GM21381 (cell line): ENCODE results near the gene NCS1.
"Not testable (repeated sequence)": the region's sequence is repeated elsewhere in the genome, so short reads cannot be mapped to it uniquely, and the experiment has no call there.

Experiments used
- ATAC-seq: cut with Tn5 transposase; IDR thresholded peaks from one replicate; pipeline ENCODE4 v1.9.1; 2021; ENCODE audit warnings: mild to moderate bottlenecking, moderate library complexity; ENCODE audit not compliant: unreplicated experiment

NCS1 gene

GRCh38 chr9:130235558-130236435, 63.6 kb downstream of the NCS1 start:
- ATAC-seq: no peak

- no peak for ATAC-seq
Measured at GRCh38 chr9:130236436-130236985, 64.3 kb downstream of the NCS1 start.

GRCh38 chr9:130237076-130237475, 64.9 kb downstream of the NCS1 start:
- no peak for ATAC-seq

- ATAC-seq: no peak
Measured at GRCh38 chr9:130237763-130238524, 65.7 kb downstream of the NCS1 start.

- no peak for ATAC-seq
Measured at GRCh38 chr9:130239363-130239695, 67.1 kb downstream of the NCS1 start.

- no peak for ATAC-seq
Measured at GRCh38 chr9:130239741-130240241, 67.6 kb downstream of the NCS1 start.

GRCh38 chr9:130240410-130241197, 68.4 kb downstream of the NCS1 start:
- ATAC-seq: no peak

GRCh38 chr9:130241198-130241535, 69.0 kb downstream of the NCS1 start:
- no peak for ATAC-seq

- no peak for ATAC-seq
Measured at GRCh38 chr9:130242270-130243014, 70.2 kb downstream of the NCS1 start.

- no peak for ATAC-seq
Measured at GRCh38 chr9:130243015-130243881, 71.0 kb downstream of the NCS1 start.

GRCh38 chr9:130243882-130244170, 71.6 kb downstream of the NCS1 start:
- no peak for ATAC-seq

- no peak for ATAC-seq
Measured at GRCh38 chr9:130244548-130245165, 72.5 kb downstream of the NCS1 start.

GRCh38 chr9:130245474-130245873, 73.3 kb downstream of the NCS1 start:
- ATAC-seq: no peak

- ATAC-seq: no peak
Measured at GRCh38 chr9:130246126-130246525, 73.9 kb downstream of the NCS1 start.

- ATAC-seq: no peak
Measured at GRCh38 chr9:130254747-130255630, 82.8 kb downstream of the NCS1 start.

- ATAC-seq: no peak
Measured at GRCh38 chr9:130255631-130256134, 83.5 kb downstream of the NCS1 start.

GRCh38 chr9:130256644-130257043, 84.4 kb downstream of the NCS1 start:
- ATAC-seq: no peak

GRCh38 chr9:130258137-130258536, 85.9 kb downstream of the NCS1 start:
- not testable (repeated sequence) for ATAC-seq
